ENCODE measurements around the gene NMNAT3. TPM values are rescaled to one million over a fixed set of nuclear protein-coding genes. Genes with fewer than 3 reads are reported as not detected.
"Not testable (repeated sequence)": the region's sequence is repeated elsewhere in the genome, so short reads cannot be mapped to it uniquely, and the experiment has no call there.

The NMNAT3 gene
- total RNA-seq, 1 donor from 2014 or later: 0.95 TPM

- no peak overlapping the region for H3K27ac Mint-ChIP-seq
- H3K4me1 ChIP-seq: no peaks in the 10 kb centered on the region
- H3K79me2 ChIP-seq (ENCODE audit: low read depth): no peaks in the 10 kb centered on the region
- no peaks in the 10 kb centered on the region for H3K9me3 Mint-ChIP-seq
- no peak overlapping the region for H3K4me2 ChIP-seq
- H3K4me1 Mint-ChIP-seq: no peaks in the 10 kb centered on the region
- no peak overlapping the region for H2AFZ ChIP-seq (replicated peaks)
- no peaks in the 10 kb centered on the region for H3K36me3 ChIP-seq
- no peaks in the 10 kb centered on the region for H3K27me3 Mint-ChIP-seq (ENCODE audit: insufficient read depth, low read depth)
- no peaks in the 10 kb centered on the region for H3K9me3 ChIP-seq (ENCODE audit: low read depth)
- no peak overlapping the region for H3K4me3 Mint-ChIP-seq
- no peaks in the 10 kb centered on the region for H4K20me1 ChIP-seq (ENCODE audit: low read depth)
- TF ChIP-seq EZH2 (IDR thresholded peaks at IDR 0.05) (no peak), EZH2phosphoT487 (IDR thresholded peaks at IDR 0.05) (no peak)
- TF ChIP-seq, protein P1, sequence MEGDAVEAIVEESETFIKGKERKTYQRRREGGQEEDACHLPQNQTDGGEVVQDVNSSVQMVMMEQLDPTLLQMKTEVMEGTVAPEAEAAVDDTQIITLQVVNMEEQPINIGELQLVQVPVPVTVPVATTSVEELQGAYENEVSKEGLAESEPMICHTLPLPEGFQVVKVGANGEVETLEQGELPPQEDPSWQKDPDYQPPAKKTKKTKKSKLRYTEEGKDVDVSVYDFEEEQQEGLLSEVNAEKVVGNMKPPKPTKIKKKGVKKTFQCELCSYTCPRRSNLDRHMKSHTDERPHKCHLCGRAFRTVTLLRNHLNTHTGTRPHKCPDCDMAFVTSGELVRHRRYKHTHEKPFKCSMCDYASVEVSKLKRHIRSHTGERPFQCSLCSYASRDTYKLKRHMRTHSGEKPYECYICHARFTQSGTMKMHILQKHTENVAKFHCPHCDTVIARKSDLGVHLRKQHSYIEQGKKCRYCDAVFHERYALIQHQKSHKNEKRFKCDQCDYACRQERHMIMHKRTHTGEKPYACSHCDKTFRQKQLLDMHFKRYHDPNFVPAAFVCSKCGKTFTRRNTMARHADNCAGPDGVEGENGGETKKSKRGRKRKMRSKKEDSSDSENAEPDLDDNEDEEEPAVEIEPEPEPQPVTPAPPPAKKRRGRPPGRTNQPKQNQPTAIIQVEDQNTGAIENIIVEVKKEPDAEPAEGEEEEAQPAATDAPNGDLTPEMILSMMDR (IDR thresholded peaks at IDR 0.05): no peak
- no peak overlapping the region for H3K4me3 ChIP-seq
- no peaks in the 10 kb centered on the region for H3K36me3 Mint-ChIP-seq
- no peaks in the 10 kb centered on the region for H3K27me3 ChIP-seq
- no peak overlapping the region for H3K27ac ChIP-seq
- no peak for DNase-seq (ENCODE audit: low spot score)
- no peak overlapping the region for H3K9ac ChIP-seq
- H3F3A ChIP-seq (ENCODE audit: low read depth): no peaks in the 10 kb centered on the region
Measured at GRCh38 chr3:139602003-139602402, 75.8 kb downstream of the NMNAT3 start.

GRCh38 chr3:139601191-139601961 lies 76.4 kb downstream of the NMNAT3 start:
- Histone ChIP-seq H3K4me3 (no peak overlapping the region), H3K36me3 (no peaks in the 10 kb centered on the region), H3K27me3 (no peaks in the 10 kb centered on the region), H3K4me2 (no peak overlapping the region), H4K20me1 (ENCODE audit: low read depth) (no peaks in the 10 kb centered on the region), H3K79me2 (ENCODE audit: low read depth) (no peaks in the 10 kb centered on the region), H3K27ac (no peak overlapping the region), H3K4me1 (no peaks in the 10 kb centered on the region), H3K9ac (no peak overlapping the region), H2AFZ (replicated peaks) (no peak overlapping the region), H3K9me3 (ENCODE audit: low read depth) (no peaks in the 10 kb centered on the region), H3F3A (ENCODE audit: low read depth) (no peaks in the 10 kb centered on the region)
- Mint-ChIP-seq H3K4me1 (no peaks in the 10 kb centered on the region), H3K4me3 (no peak overlapping the region), H3K36me3 (no peaks in the 10 kb centered on the region), H3K27me3 (ENCODE audit: insufficient read depth, low read depth) (no peaks in the 10 kb centered on the region), H3K27ac (no peak overlapping the region), H3K9me3 (no peaks in the 10 kb centered on the region)
- TF ChIP-seq EZH2phosphoT487 (IDR thresholded peaks at IDR 0.05) (no peak), EZH2 (IDR thresholded peaks at IDR 0.05) (no peak)
- TF ChIP-seq, protein P1 (IDR thresholded peaks at IDR 0.05): no peak
- DNase-seq (ENCODE audit: low spot score): no peak

GRCh38 chr3:139597947-139598346 lies 79.8 kb downstream of the NMNAT3 start:
- no peak overlapping the region for H3K4me3 Mint-ChIP-seq
- no peak overlapping the region for H3K4me3 ChIP-seq
- no peak overlapping the region for H3K9ac ChIP-seq
- no peaks in the 10 kb centered on the region for H3K36me3 Mint-ChIP-seq
- no peaks in the 10 kb centered on the region for H3K79me2 ChIP-seq (ENCODE audit: low read depth)
- TF ChIP-seq EZH2 (IDR thresholded peaks at IDR 0.05) (no peak), EZH2phosphoT487 (IDR thresholded peaks at IDR 0.05) (no peak)
- TF ChIP-seq, protein P1 (IDR thresholded peaks at IDR 0.05): no peak
- H2AFZ ChIP-seq (replicated peaks): no peak overlapping the region
- no peak overlapping the region for H3K27ac Mint-ChIP-seq
- peaks cover 2% of the 10 kb centered on the region for H3K9me3 Mint-ChIP-seq
- no peaks in the 10 kb centered on the region for H3K4me1 ChIP-seq
- no peaks in the 10 kb centered on the region for H4K20me1 ChIP-seq (ENCODE audit: low read depth)
- no peaks in the 10 kb centered on the region for H3K9me3 ChIP-seq (ENCODE audit: low read depth)
- H3K27ac ChIP-seq: no peak overlapping the region
- no peaks in the 10 kb centered on the region for H3K27me3 Mint-ChIP-seq (ENCODE audit: insufficient read depth, low read depth)
- no peaks in the 10 kb centered on the region for H3K4me1 Mint-ChIP-seq
- no peaks in the 10 kb centered on the region for H3K36me3 ChIP-seq
- no peaks in the 10 kb centered on the region for H3K27me3 ChIP-seq
- H3K4me2 ChIP-seq: no peak overlapping the region
- DNase-seq (ENCODE audit: low spot score): no peak
- no peaks in the 10 kb centered on the region for H3F3A ChIP-seq (ENCODE audit: low read depth)

DNA sequence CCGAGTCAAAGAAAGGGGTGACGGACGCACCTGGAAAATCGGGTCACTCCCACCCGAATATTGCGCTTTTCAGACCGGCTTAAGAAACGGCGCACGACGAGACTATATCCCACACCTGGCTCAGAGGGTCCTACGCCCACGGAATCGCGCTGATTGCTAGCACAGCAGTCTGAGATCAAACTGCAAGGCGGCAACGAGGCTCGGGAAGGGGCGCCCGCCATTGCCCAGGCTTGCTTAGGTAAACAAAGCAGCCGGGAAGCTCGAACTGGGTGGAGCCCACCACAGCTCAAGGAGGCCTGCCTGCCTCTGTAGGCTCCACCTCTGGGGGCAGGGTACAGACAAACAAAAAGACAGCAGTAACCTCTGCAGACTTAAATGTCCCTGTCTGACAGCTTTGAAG lies 86.6 kb downstream of the NMNAT3 start:
- not testable (repeated sequence) for H3K9me3 ChIP-seq (ENCODE audit: low read depth); H4K20me1 ChIP-seq (ENCODE audit: low read depth); H3K36me3 Mint-ChIP-seq; H3K4me3 Mint-ChIP-seq; H3K27me3 ChIP-seq; H3K27ac Mint-ChIP-seq; H3K27me3 Mint-ChIP-seq (ENCODE audit: insufficient read depth, low read depth); H3K36me3 ChIP-seq; DNase-seq (ENCODE audit: low spot score); H3K9ac ChIP-seq; H3K79me2 ChIP-seq (ENCODE audit: low read depth); H3F3A ChIP-seq (ENCODE audit: low read depth); H2AFZ ChIP-seq (replicated peaks); H3K4me1 Mint-ChIP-seq; H3K4me2 ChIP-seq; H3K4me1 ChIP-seq; H3K9me3 Mint-ChIP-seq; H3K4me3 ChIP-seq; H3K27ac ChIP-seq

All from neural progenitor cell (in vitro differentiated cells).